Prostate gland (tissue), 2 donors: Measurements from ENCODE around the gene KMT2C.

Experiments used
- POLR2A ChIP-seq: fragments of 450-650 bp; IDR thresholded peaks from one replicate; pipeline ENCODE4 v1.6.1; 2016; ENCODE audit warnings: antibody characterized with exemption, mild to moderate bottlenecking
- POLR2AphosphoS5 ChIP-seq: sonication (generic); formaldehyde crosslinking; IDR thresholded peaks from one replicate; pipeline ENCODE4 v1.6.1; 2017; ENCODE audit warnings: antibody characterized with exemption
- TF ChIP-seq, protein P1 (sequence below), 4 experiments: fragments of 200-600 bp in 2 of 4; fragments of 450-650 bp in 2 of 4; sonication (generic) in 2 of 4; IDR thresholded peaks; 1 replicate in 3 of 4; 2 replicates in 1 of 4; pipeline ENCODE4 v1.5.1; 2016 to 2019; ENCODE audit warnings: antibody characterized with exemption in 4 of 4, mild to moderate bottlenecking in 2 of 4, moderate library complexity in 2 of 4

DNA sequence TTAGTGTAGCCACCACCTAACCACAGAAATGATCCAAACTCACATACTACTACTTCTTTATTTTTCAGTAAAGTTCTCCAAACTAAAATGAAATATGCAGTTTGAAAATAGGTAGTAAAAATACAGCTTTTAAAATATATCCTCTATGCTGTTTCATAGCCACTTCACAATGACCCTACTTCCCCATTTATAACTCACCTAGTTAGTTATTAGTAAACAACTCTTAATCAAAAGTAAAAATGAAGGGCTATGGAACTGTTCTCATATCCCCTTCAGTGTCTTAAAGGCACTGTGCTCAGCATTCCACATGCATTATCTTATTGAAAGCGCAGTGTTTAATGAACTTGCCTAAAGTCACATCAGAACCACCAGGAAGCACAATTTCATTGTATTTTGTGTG is 43.5 kb downstream of the KMT2C start:
- TF ChIP-seq, protein P1, sequence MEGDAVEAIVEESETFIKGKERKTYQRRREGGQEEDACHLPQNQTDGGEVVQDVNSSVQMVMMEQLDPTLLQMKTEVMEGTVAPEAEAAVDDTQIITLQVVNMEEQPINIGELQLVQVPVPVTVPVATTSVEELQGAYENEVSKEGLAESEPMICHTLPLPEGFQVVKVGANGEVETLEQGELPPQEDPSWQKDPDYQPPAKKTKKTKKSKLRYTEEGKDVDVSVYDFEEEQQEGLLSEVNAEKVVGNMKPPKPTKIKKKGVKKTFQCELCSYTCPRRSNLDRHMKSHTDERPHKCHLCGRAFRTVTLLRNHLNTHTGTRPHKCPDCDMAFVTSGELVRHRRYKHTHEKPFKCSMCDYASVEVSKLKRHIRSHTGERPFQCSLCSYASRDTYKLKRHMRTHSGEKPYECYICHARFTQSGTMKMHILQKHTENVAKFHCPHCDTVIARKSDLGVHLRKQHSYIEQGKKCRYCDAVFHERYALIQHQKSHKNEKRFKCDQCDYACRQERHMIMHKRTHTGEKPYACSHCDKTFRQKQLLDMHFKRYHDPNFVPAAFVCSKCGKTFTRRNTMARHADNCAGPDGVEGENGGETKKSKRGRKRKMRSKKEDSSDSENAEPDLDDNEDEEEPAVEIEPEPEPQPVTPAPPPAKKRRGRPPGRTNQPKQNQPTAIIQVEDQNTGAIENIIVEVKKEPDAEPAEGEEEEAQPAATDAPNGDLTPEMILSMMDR (IDR thresholded peaks at IDR 0.05), result no peak
- TF ChIP-seq POLR2AphosphoS5 (no peak), POLR2A (no peak)
